Measurements from ENCODE around the gene DDX31. TPM values are rescaled to one million over a fixed set of nuclear protein-coding genes. Genes with fewer than 3 reads are reported as not detected.

DDX31 gene
- total RNA-seq, 1 donor from 2014 or later = 18.3 TPM

DNA sequence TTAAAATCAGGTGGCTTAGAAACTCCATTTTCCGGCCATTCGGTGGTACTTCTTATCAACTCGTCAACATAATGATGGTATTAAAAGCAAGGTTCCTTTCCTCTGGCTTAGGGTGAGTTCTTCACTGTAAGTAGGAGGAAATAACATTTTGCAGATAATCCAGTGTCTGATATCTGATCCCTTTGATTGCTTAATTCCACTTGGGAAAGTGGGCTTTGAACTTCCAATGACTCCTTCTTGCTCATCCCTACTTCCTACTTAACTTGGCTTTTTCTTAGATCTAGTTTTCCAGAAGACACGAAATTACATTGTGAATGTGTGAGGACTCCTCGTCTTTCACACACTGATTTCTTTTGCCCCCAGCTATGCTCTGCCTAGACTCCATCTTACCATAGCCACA, 31.5 kb downstream of the DDX31 start:
- intact Hi-C loops (cut with micrococcal nuclease) = no loop called here

GRCh38 chr9:132637801-132638200, 32.0 kb downstream of the DDX31 start:
- intact Hi-C loops (cut with micrococcal nuclease) = no loop called here

DNA sequence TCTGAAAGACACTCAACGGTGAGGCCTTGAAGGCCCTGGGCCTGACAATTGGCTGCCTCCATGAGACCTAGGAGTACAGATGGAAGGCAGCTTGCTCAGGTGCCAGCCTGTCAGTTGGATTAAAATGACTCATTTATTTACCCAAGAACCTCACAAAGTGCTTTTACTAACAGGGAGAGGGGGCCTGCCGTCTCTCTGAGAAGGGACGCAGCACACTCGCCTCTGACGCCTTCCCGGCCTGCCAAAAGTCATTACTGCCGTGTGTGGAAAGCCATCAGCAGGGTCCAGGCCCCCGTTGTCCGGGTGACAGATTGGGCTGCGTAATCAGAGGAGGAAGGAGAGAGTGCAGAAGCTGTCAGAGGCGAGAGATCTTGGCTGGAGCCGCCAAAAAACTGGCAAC, 32.4 kb downstream of the DDX31 start:
- intact Hi-C loops (cut with micrococcal nuclease) = no loop called here

DNA sequence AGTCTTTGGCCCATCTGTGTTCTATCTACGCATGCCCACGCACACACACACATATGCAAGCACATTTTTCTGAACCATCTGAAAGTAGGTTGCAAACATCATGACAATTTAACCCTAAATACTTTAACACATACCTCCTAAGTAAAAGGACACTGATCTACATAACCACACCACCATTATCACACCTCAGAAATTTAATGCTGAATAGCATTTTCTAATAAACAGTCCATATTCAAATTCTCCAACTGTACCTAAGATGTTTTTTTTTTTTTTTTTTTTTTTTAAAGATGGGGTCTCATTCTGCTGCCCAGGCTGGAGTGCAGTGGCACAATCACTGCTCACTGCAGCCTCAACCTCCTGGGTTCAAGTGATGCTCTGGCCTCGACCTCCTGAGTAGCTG, 35.5 kb downstream of the DDX31 start:
- intact Hi-C loops (cut with micrococcal nuclease) = no loop called here

DNA sequence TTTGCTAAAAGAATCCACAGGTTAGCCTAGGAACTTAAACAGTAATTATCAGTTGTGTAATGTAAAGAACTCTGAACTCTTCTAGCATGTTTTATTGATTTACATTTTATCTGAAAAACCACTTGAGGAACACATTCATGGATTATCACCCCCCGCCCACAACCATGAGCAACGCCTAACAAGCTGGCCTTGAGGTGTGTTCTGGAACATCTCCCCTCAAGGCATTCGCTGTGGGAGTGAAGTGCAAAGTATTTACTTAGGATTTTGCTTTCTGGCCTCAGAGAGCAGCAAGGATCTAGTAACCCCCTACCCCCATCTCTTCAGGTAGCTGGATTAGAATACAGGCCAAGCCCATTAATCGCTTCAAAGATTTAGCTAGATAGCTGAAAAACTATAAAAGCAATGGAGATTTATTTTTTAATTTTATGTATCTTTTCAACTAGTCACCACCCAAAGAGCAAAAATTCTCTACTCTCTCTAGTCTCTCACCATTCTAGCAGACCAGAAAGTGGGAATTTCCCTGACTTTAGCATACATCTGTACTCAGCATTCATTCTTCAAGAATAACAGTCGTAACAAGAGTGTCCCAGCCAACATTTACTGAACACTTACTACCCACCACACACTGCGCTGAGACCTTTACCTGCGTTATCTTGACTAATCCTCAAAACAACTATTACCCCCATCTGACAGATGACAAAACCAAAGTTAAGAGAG, 37.2 kb downstream of the DDX31 start:
- intact Hi-C loops (cut with micrococcal nuclease) = no loop called here

GRCh38 chr9:132631685-132632084, 38.1 kb downstream of the DDX31 start:
- intact Hi-C loops (cut with micrococcal nuclease) = no loop called here

DNA sequence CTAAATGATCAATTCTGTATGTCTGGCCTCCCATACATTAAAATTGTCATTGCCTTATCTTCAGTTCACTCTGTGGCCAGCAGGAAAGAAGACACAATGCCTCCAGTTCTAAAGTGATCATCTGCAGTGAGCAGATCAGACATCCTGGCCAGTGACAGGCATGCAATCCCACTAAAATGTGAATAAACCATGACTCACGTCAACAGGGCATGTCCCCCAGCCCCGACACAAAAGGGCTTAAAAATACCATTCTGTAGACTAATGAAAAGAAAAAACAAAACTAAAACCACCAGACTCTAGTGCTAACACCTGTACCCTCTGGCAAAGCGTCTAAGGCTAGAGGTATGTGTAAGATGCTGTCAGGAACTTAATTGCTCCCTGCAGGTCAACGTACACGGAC, 38.5 kb downstream of the DDX31 start:
- intact Hi-C loops (cut with micrococcal nuclease) = no loop called here

GRCh38 chr9:132630811-132631210, 39.0 kb downstream of the DDX31 start:
- intact Hi-C loops (cut with micrococcal nuclease) = no loop called here

DNA sequence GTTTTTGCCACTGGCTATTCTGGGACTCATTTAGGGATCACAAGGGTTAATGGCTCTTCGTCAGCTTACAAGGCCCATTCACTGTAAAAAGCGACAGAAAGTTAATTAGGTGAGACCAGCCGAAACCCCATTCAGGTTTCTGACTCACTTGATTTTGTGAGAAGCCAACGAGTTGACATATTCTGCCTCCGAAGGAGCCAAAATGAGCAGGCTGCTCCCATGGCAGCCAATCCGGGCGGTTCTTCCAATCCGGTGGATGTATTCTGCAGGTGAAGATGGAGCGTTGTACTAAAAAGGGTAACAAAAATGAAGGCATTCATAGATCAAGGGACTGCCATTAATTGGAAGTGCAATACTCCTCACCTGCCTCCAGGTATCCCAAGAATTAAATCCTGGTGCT, 39.7 kb downstream of the DDX31 start:
- intact Hi-C loops (cut with micrococcal nuclease) = no loop called here

- intact Hi-C loops (cut with micrococcal nuclease) = no loop called here
These were observed 41.0 kb downstream of the DDX31 start for GRCh38 chr9:132628746-132629145.

DNA sequence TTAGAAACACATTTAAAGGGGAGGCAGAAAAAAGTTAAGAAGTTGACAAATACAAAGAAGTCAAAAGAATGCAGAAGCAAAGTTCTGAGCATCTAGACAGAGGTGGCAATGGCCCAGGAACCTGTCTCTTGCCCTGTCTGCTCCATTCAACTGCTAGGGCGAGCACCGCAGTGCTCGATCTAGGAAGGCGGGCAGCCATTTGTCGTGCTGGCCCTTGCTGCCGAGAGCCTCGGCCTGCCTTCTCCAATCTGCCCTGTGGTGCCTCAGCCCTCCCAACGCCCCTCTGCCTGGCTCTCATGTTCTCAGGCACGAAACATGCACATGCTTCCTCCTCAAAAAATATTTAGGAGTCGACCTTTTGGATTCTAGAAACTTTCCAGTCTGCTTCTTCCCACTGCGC, 42.2 kb downstream of the DDX31 start:
- intact Hi-C loops (cut with micrococcal nuclease) = no loop called here

GRCh38 chr9:132627106-132627505, 42.7 kb downstream of the DDX31 start:
- intact Hi-C loops (cut with micrococcal nuclease) = no loop called here

DNA sequence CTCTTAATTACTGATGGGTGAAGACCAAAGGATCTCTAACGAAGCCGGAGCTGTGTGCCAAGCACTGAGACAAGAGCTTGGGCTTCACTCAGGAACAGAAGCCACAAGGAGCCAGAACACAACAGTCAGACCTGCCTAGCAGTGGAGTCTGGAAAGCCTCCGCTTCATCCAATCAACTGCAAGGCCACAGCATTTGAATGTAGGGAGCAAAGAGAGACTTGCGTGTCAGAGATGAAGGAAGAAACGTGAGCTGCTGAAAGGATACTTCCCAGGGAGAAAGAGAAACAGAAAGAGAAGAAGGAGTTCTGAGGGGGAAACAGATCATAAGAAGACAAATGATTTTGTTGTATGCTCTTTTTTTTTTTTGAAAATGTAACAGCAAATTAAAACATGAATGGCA, 43.5 kb downstream of the DDX31 start:
- intact Hi-C loops (cut with micrococcal nuclease) = no loop called here

GRCh38 chr9:132622159-132622558, 47.6 kb downstream of the DDX31 start:
- intact Hi-C loops (cut with micrococcal nuclease) = no loop called here

DNA sequence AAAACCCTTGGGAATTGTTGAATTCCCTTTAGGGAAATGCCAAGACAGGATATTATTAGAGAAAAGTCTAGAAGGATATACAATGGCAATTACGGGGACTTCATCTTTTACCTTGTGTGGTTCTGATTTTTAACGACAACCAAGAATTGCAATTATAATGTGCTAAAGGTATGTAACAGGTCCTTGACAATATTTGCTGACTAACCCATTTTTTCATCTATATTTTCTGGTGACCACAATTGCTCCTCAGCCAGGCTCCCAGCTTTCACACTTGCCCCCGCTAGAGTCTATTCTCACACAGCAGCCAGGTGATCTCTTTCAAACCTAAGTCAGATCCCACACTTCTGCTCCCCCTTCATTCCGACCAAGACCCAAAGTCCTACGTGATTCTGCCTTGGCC, 53.1 kb downstream of the DDX31 start:
- intact Hi-C loops (cut with micrococcal nuclease) = no loop called here

GRCh38 chr9:132615774-132616173, 54.0 kb downstream of the DDX31 start:
- intact Hi-C loops (cut with micrococcal nuclease) = no loop called here

DNA sequence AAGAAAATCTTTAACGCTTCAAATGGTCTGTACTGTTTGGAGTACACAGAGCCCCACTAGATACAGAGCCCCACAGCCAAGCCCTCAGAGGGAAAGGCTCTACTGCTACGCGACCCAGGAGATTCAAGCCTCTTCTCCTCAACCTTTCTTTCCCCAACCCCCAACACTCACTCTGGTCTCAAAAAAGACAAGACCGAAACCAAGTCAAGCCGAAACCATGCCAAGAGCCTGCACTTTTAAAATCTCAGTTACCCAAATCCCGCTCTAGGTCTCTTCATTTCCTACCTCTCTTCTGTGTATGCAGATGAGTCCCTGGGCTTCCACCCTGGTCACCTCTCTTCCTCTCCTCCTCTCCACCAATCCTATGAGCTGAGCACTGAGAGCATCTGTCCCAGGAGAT, 55.5 kb downstream of the DDX31 start:
- intact Hi-C loops (cut with micrococcal nuclease) = no loop called here

- intact Hi-C loops (cut with micrococcal nuclease) = no loop called here
These were observed 59.1 kb downstream of the DDX31 start for GRCh38 chr9:132610661-132611060.

- intact Hi-C loops (cut with micrococcal nuclease) = no loop called here
These were observed 60.0 kb downstream of the DDX31 start for GRCh38 chr9:132609829-132610228.

DNA sequence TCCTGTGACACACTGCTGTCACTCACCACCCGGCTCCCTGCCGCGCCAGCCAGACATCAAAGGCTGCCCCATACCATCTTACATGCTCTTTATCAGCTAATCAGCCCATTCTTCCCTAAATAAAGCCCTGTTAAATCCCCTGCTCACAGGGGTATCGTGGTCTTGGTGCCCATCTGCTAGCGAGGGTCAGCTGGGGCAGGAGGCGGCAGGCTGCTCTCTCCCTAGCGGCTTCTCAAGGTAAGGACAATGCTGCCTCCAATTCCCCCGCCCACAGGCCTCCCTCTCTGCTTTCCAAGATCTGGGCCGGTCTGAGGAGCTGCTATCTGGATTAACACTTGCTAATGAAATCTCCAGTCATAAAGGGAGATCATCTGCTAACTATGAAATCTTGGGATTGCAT, 60.6 kb downstream of the DDX31 start:
- intact Hi-C loops (cut with micrococcal nuclease) = no loop called here

- intact Hi-C loops (cut with micrococcal nuclease) = no loop called here
These were observed 63.7 kb downstream of the DDX31 start for GRCh38 chr9:132606066-132606465.

- intact Hi-C loops (cut with micrococcal nuclease) = no loop called here
These were observed 64.4 kb downstream of the DDX31 start for GRCh38 chr9:132605387-132605786.

DNA sequence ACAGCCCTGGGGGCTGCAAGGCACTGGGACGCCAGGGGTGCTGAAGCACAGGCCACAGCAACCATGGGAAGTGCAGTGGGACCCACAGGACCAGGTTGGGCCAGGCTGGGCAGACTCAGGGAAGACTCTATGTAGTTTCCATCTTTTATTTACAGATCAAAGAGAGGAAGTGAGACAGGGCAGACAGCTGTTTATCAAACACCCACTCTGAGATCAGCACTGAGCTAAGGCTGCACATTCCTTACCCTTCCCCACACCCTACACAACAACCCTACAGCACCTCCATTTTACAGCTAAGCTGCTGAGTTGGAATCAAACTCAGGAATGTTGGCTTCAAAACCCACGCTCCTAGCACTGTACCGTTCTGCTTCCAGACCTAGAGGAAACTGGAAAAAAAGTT, 67.6 kb downstream of the DDX31 start:
- intact Hi-C loops (cut with micrococcal nuclease) = no loop called here

All from T-helper 1 cell treated with Interleukin-12 subunit alpha and Interleukin-12 subunit beta and Interleukin-4 antibody, amounts not matched to agents 30 ng/mL and 1 ng/mL, for 36 hours (primary cell).